Measurements from ENCODE around the gene DLG2. TPM values are rescaled to one million over a fixed set of nuclear protein-coding genes. Genes with fewer than 3 reads are reported as not detected.

The DLG2 gene
- total RNA-seq, 4 donors from 2014 or later = 1.3 to 4.7 (median 2.4) TPM

DNA sequence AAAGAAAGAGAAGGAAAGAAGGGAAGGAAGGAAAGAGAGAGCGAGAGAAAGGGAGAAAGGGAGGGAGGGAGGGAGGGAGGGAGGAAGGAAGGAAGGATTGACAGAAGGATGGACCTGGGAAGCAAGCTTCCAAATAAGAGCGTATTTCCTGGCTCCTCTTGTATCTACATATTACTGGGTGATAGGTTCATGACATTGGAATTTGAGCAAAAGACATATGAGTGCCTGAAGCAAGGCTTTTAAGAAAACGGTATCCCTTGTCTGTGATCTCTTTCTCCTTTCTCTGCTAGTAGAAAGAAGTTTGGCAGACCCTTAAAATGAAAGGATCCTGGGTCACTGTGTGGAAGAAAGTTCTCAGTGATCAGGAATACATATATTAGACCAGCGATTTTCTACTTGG is 1408.8 kb downstream of the DLG2 start:
- no peak for DNase-seq
- no peak for TF ChIP-seq POLR2A (IDR thresholded peaks at IDR 0.05)
- TF ChIP-seq, protein P1, sequence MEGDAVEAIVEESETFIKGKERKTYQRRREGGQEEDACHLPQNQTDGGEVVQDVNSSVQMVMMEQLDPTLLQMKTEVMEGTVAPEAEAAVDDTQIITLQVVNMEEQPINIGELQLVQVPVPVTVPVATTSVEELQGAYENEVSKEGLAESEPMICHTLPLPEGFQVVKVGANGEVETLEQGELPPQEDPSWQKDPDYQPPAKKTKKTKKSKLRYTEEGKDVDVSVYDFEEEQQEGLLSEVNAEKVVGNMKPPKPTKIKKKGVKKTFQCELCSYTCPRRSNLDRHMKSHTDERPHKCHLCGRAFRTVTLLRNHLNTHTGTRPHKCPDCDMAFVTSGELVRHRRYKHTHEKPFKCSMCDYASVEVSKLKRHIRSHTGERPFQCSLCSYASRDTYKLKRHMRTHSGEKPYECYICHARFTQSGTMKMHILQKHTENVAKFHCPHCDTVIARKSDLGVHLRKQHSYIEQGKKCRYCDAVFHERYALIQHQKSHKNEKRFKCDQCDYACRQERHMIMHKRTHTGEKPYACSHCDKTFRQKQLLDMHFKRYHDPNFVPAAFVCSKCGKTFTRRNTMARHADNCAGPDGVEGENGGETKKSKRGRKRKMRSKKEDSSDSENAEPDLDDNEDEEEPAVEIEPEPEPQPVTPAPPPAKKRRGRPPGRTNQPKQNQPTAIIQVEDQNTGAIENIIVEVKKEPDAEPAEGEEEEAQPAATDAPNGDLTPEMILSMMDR (IDR thresholded peaks at IDR 0.05 in 4 of 5, conservative IDR thresholded peaks at IDR 0.05 in 1 of 5) = no peak
- H3K4me3 ChIP-seq = no peak overlapping the region
- H3K27me3 ChIP-seq = no peaks in the 10 kb centered on the region
- H3K9me3 ChIP-seq = no peaks in the 10 kb centered on the region
- H3K36me3 ChIP-seq = no peaks in the 10 kb centered on the region
- intact Hi-C loops (cut with DNase I; ENCODE audit: low total_unique reads) (no loop called here), in situ Hi-C loops (cut with MboI; ENCODE audit: low sequenced_read_pairs in 4 of 4) (no loop called here)
- H3K4me1 ChIP-seq = no peaks in the 10 kb centered on the region
- ATAC-seq = no peak
- H3K27ac ChIP-seq = no peak overlapping the region

- intact Hi-C loops (cut with DNase I; ENCODE audit: low total_unique reads) = no loop called here
These were observed 1411.5 kb downstream of the DLG2 start for GRCh38 chr11:84215672-84216071.

DNA sequence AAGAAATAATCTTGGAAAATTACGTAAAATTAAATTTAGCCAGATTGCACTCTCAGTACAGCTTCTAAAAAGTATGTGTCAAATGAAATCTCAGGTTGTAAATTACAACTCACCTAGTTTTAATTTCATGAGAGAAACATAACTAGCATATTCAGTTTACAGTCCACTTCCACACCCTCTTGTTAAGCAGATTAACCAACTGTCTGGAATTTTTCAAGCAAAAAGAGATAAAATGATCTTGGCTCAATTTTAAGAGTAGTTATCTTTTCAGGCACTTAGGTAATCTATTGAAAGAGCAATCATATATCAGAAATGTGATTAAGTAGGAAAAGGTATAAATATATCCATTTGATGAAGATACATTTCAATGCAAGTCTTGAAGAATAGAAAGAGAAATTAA is 1412.6 kb downstream of the DLG2 start:
- in situ Hi-C loops (cut with MboI; ENCODE audit: low sequenced_read_pairs in 4 of 4) (no loop called here), intact Hi-C loops (cut with DNase I; ENCODE audit: low total_unique reads) (no loop called here)
- H3K4me3 ChIP-seq = no peak overlapping the region
- no peaks in the 10 kb centered on the region for H3K9me3 ChIP-seq
- H3K27ac ChIP-seq = no peak overlapping the region
- H3K36me3 ChIP-seq = no peaks in the 10 kb centered on the region
- no peaks in the 10 kb centered on the region for H3K27me3 ChIP-seq
- TF ChIP-seq, protein P1 (IDR thresholded peaks at IDR 0.05 in 4 of 5, conservative IDR thresholded peaks at IDR 0.05 in 1 of 5) = no peak
- TF ChIP-seq POLR2A (IDR thresholded peaks at IDR 0.05) = no peak
- no peaks in the 10 kb centered on the region for H3K4me1 ChIP-seq
- ATAC-seq = no peak
- DNase-seq = no peak

More at GRCh38 chr11:84215672-84216071, 1411.5 kb downstream of the DLG2 start:
- ATAC-seq (no peak), DNase-seq (no peak)
- TF ChIP-seq, protein P1 (IDR thresholded peaks at IDR 0.05 in 4 of 5, conservative IDR thresholded peaks at IDR 0.05 in 1 of 5) = no peak
- TF ChIP-seq POLR2A (IDR thresholded peaks at IDR 0.05) = no peak
- Histone ChIP-seq H3K27me3 (no peaks in the 10 kb centered on the region), H3K36me3 (no peaks in the 10 kb centered on the region), H3K9me3 (no peaks in the 10 kb centered on the region), H3K4me3 (no peak overlapping the region), H3K4me1 (no peaks in the 10 kb centered on the region), H3K27ac (no peak overlapping the region)
- in situ Hi-C loops (cut with MboI; ENCODE audit: low sequenced_read_pairs in 4 of 4) = no loop called here

DNA sequence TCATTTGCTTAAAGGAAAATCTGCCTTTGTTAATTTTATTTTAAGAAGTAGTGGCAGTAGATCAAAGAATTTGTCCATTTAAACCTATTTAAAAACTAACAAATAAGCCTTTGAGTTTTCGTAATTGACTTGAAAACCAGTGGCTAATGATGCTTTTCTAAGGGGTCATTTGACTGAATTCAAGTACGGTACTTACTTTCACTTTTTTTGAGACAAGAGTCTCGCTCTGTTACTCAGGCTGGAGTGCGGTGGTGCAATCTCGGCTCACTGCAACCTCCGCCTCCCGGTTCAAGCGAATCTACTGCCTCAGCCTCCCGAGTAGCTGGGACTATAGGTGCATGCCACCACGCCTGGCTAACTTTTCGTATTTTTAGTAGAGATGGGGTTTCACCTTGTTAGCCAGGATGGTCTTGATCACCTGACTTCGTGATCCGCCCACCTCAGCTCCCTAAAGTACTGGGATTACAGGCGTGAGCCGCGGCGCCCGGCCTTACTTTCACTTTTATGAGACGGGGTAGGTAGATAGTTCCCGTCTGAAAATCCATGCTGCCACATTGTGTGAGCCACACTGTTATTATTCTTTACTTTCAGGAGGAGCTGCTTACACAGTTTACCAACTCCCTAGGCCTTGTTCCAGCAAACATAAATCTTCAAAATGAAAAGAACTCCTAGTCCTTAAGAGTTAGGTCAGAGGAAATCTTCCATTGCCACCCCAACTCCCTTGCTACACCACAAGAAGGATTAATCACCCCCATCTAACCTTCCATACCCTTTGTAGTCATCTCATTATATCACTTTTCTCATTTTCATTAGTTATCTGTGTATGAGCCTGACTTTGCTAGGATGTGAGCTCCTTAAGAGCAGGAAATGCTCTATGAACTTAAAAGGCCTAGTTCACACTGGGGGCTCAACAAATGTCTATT is 1414.4 kb downstream of the DLG2 start:
- Histone ChIP-seq H3K4me3 (no peak overlapping the region), H3K27me3 (no peaks in the 10 kb centered on the region), H3K4me1 (no peaks in the 10 kb centered on the region), H3K9me3 (no peaks in the 10 kb centered on the region), H3K27ac (no peak overlapping the region), H3K36me3 (no peaks in the 10 kb centered on the region)
- ATAC-seq (no peak), DNase-seq (no peak)
- intact Hi-C loops (cut with DNase I; ENCODE audit: low total_unique reads) (no loop called here), in situ Hi-C loops (cut with MboI; ENCODE audit: low sequenced_read_pairs in 4 of 4) (no loop called here)
- no peak for TF ChIP-seq POLR2A (IDR thresholded peaks at IDR 0.05)
- TF ChIP-seq, protein P1 (IDR thresholded peaks at IDR 0.05 in 4 of 5, conservative IDR thresholded peaks at IDR 0.05 in 1 of 5) = no peak
